ENCODE results near the gene DNAI1.

DNAI1 gene

GRCh38 chr9:34491596-34491995 lies 33.0 kb downstream of the DNAI1 start:
- no peak for DNase-seq (ENCODE audit: low read depth)

DNA sequence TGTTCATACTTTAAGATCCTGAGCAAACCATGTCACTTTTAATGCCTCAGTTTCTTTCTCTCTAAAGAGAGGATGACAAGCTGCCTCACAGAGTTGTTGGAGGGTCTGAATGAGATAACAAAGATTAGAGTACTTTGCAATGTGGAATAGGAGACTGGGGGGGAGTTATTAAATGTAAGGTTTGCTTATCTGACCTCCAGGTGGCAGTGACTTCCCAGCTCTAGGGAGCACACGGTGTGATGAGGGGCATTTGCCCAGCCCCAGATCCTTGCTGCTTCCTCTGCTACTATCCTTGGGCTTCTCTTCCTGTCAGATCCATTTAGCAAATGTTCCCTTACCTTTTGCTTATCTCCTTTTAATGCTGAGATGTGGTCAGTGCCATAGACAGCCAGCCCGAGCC lies 33.4 kb downstream of the DNAI1 start:
- DNase-seq (ENCODE audit: low read depth): no peak

- DNase-seq (ENCODE audit: low read depth): peak; percentile 57
Observed at GRCh38 chr9:34493972-34494535, 35.4 kb downstream of the DNAI1 start.

DNA sequence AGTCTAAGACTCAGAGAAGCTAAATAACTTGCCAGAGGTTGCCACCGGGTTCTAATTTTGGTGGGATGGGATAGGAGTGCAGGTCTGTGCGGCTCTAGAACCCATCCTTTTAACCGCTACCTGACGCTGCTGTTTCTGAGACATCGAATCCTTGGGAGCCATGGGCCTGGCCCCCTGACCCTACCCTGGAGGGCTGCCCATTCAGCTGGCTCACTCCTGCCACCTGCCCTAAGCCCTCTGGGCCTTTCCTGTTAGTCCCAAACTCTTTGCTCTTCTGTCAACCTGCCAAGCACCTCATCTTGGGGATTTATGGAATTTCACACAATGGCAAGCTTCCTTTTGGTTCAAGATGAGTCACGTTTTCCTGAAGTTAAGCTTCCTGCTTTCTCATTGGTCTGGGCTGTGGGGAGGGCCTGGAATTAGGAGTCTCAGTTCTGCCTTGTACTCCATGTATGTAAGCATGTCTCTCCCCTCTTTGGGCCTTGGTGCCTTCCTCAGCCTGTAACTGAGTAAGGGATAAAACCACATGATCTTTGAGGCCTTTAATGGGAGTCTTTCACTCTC lies 37.6 kb downstream of the DNAI1 start:
- DNase-seq (ENCODE audit: low read depth): no peak

GRCh38 chr9:34498553-34498952 lies 39.9 kb downstream of the DNAI1 start:
- DNase-seq (ENCODE audit: low read depth): no peak

- no peak for DNase-seq (ENCODE audit: low read depth)
Observed at GRCh38 chr9:34499076-34499475, 40.5 kb downstream of the DNAI1 start.

DNA sequence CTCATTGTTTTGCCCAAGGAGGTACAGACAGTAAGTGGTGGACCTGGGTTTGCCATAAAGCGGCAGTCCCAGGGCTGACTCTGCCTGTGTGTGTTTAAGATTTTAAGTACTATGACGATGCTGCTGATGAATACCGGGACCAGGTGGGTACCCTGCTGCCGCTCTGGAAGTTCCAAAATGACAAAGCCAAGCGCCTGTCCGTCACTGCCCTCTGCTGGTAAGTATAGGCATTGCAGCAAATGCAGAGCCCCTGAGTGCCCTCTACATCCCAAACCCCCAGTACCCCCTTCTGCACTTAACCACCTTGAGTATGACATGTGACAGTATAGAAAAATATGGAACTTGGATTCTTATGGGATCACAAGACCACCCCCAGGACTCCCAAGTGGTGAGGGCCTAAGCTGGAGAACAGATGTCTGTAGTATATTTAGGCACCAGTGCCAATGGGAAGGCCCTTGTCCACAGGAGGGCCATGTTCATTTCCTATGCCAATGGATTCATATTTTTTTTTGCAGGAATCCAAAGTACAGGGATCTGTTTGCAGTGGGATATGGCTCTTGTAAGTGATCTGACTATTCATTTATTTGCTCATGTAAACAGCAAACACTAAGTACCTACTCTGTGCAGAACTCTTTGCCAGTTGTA lies 42.1 kb downstream of the DNAI1 start:
- DNase-seq (ENCODE audit: low read depth): no peak

- no peak for DNase-seq (ENCODE audit: low read depth)
Observed at GRCh38 chr9:34501372-34501771, 42.8 kb downstream of the DNAI1 start.

- no peak for DNase-seq (ENCODE audit: low read depth)
Observed at GRCh38 chr9:34501889-34502425, 43.4 kb downstream of the DNAI1 start.

DNA sequence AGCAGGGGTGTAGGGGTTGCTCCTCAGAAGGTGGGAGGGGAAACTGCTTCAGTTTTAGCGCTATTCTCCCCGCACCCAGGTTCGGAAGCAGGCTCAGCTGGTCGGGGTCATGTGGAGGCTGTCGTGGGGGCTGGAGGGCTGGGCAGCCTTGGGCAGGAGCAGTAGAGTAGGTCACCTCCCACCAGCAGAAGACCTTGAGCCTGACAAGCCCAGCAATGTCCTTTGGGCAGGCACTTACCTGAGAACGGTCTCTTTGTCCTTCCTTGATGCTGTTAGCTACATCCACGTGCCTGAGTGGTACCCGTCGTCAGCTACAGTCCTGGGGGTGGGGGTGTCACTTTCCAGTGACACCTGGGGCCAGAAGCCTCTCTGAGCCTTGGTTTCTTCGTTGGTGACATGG lies 43.9 kb downstream of the DNAI1 start:
- DNase-seq (ENCODE audit: low read depth): no peak

- DNase-seq (ENCODE audit: low read depth): no peak
Observed at GRCh38 chr9:34502891-34503290, 44.3 kb downstream of the DNAI1 start.

- no peak for DNase-seq (ENCODE audit: low read depth)
Observed at GRCh38 chr9:34503406-34503805, 44.8 kb downstream of the DNAI1 start.

DNA sequence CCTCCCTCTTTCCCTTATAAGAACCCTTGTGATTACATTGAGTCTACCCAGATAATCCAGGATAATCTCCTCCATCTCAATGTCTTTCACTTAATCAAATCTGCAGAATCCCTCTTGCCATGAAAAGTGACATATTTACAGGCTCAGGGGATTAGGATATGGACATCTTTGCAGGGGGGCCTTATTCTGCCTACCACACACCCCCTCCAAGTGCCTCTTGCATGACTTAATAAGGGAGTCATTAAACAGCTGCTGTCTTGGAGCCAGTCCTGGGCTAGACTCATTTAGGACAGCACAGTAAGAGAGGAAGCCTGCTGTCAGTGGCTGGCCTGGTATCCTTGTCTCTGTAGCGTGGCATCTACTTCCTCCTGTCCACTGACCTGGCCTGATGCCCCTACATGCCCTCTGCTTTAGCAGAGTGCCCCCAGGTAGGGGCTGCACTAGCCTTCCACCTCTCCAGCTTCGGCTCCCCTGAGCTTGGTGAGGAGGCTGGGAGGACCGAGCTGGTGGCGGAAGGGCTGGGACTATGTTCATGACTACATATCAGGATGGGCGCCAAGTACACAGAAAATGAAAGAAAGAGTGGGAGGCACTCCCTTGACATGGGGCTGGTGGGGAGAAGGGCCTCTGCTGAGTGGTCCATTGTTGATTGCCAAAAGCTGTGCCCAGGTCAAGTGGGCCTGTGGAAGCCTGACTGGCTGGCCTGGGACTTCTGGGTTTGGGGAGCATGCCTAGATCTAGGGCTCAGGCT lies 46.9 kb downstream of the DNAI1 start:
- DNase-seq (ENCODE audit: low read depth): no peak

DNA sequence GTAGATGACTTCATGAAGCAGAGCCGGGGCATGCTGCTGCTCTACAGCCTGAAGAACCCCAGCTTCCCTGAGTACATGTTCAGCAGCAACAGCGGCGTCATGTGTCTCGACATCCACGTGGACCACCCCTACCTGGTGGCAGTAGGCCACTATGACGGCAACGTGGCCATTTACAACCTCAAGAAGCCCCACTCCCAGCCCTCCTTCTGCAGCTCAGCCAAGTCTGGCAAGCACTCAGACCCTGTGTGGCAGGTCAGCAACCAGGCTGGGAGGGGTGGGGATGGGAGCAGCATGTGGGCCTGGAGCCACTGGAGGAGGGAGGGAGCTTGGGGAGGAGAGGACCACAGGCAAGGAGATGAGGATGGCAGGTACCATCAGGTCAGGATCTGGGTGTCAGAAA lies 48.0 kb downstream of the DNAI1 start:
- DNase-seq (ENCODE audit: low read depth): no peak

DNA sequence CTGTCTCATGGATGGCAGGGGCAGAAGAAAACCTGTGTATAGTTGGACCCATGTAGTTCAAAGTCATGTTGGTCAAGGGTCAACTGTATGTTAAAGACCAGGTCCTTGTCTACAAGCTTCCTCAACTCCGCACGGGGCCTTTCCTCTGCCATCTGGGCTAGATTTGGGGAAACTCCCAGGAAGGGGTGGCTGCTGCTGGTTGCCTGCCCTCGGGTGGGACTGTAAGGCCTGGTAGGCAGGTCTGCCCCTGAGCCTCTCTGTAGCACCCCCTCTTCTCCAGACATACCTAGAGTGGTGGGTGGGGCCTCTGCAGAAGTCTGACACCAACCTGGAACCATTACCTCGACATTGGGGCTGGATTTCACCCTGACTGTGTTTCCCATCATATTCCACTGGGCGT lies 49.0 kb downstream of the DNAI1 start:
- no peak for DNase-seq (ENCODE audit: low read depth)

DNA sequence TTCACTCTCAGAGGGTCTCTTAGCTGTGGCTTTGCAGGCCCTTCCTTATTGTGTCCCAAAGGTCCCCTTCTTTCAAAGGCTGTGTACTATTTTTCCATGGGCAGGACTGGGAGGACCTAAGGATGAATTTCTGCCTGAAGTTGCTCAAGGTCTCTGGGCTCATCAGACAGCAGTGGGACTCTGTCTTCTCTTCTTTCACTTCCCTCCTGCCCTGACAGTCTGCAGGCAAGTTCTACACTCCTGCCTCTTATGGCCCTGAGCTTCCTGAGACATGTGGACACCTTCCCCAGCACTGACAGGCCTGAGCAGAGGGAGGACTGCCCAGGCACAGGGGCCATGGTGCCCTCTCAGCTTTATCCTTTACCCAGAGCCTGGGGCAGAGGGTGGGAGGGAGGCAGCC lies 49.4 kb downstream of the DNAI1 start:
- DNase-seq (ENCODE audit: low read depth): no peak

DNA sequence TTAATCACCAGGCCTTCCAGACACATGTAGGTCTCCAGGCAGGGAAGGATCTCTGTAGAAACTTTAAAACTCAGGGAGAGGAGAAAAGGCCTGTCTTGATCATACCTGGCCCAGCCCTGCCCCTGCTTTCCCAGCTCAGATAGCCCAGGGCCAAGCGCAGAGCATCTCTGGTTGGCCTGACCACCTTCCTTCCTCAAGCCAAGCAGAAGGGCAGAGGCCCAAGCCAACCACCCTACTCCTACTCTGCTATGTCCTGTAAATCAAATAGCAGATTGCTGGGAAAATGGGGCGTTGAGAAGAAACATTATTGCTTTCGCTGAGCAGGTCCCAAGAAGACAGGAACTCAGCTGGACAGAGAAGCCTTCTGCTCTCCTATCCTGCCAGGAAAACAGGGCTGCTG lies 49.9 kb downstream of the DNAI1 start:
- DNase-seq (ENCODE audit: low read depth): no peak

DNA sequence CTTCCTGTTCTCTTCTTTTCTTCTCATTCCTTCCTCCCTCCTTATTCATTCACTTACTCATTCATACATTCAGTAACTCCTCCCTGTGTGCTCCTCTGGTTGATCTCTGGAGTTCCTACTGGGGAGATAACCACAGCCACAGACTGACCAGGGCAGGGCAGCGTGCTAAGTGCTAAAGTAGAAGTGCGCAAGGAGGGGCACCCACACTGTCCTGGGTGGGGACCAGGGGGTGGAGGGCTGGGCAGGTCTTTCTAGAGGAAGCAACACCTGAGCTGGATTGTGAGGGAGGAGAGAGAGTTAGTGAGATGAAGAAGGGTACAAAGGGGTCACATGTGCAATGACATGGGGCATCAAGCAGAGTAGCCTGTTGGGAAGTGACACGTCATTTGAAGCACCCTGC lies 50.3 kb downstream of the DNAI1 start:
- DNase-seq (ENCODE audit: low read depth): no peak

GRCh38 chr9:34510497-34511468 lies 52.2 kb downstream of the DNAI1 start:
- DNase-seq (ENCODE audit: low read depth): no peak

GRCh38 chr9:34512131-34513078 lies 53.8 kb downstream of the DNAI1 start:
- no peak for DNase-seq (ENCODE audit: low read depth)
